GM12892 (cell line): ENCODE data around the gene L1CAM. TPM values are rescaled to one million over a fixed set of nuclear protein-coding genes. Genes with fewer than 3 reads are reported as not detected.
A peak's percentile ranks its signal among the peaks of the same experiment; 100 is the strongest.

ENCODE experiments used
- DNase-seq: peaks from one replicate; pipeline ENCODE4 v3.0.0; 2011; ENCODE audit not compliant: insufficient read length
- FAIRE-seq: peaks from 2 replicates; lab custom pipeline; 2011; peaks lifted over from hg19 to GRCh38; lab: Jason Lieb, UNC
- POLR2A ChIP-seq: IDR thresholded peaks from 2 replicates; pipeline ENCODE4 v1.6.1; 2011; ENCODE audit warnings: low read depth, low read length, control low read depth
- POLR2AphosphoS5 ChIP-seq: IDR thresholded peaks from 2 replicates; pipeline ENCODE4 v1.6.1; 2011; ENCODE audit warnings: low read depth, low read length, control low read depth
- TAF1 ChIP-seq: IDR thresholded peaks from 2 replicates; pipeline ENCODE4 v1.6.1; 2011; ENCODE audit warnings: low read depth, mild to moderate bottlenecking, control low read depth, low read length, borderline replicate concordance
- polyA plus RNA-seq: library from polyadenylated mRNA; unstranded; fragments of >200 nt; gene quantifications from one replicate; pipeline ENCODE4 v1.2.1, GENCODE V29; 2012; ENCODE audit warnings: missing spikeins, inconsistent platforms; ENCODE audit not compliant: missing spikeins

L1CAM gene, protein sequence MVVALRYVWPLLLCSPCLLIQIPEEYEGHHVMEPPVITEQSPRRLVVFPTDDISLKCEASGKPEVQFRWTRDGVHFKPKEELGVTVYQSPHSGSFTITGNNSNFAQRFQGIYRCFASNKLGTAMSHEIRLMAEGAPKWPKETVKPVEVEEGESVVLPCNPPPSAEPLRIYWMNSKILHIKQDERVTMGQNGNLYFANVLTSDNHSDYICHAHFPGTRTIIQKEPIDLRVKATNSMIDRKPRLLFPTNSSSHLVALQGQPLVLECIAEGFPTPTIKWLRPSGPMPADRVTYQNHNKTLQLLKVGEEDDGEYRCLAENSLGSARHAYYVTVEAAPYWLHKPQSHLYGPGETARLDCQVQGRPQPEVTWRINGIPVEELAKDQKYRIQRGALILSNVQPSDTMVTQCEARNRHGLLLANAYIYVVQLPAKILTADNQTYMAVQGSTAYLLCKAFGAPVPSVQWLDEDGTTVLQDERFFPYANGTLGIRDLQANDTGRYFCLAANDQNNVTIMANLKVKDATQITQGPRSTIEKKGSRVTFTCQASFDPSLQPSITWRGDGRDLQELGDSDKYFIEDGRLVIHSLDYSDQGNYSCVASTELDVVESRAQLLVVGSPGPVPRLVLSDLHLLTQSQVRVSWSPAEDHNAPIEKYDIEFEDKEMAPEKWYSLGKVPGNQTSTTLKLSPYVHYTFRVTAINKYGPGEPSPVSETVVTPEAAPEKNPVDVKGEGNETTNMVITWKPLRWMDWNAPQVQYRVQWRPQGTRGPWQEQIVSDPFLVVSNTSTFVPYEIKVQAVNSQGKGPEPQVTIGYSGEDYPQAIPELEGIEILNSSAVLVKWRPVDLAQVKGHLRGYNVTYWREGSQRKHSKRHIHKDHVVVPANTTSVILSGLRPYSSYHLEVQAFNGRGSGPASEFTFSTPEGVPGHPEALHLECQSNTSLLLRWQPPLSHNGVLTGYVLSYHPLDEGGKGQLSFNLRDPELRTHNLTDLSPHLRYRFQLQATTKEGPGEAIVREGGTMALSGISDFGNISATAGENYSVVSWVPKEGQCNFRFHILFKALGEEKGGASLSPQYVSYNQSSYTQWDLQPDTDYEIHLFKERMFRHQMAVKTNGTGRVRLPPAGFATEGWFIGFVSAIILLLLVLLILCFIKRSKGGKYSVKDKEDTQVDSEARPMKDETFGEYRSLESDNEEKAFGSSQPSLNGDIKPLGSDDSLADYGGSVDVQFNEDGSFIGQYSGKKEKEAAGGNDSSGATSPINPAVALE
- 0.21 TPM for polyA plus RNA-seq

GRCh38 chrX:153885968-153886903, at the start of gene L1CAM:
L1CAM (minus strand) TSS chrX:153886173; CDS start chrX:153875836, 10,337 bp downstream.
- FAIRE-seq (no peak), DNase-seq (no peak)
- no peak for TF ChIP-seq POLR2AphosphoS5
- no peak for TF ChIP-seq TAF1

GRCh38 chrX:153935326-153935851, 49.4 kb upstream of the L1CAM start:
- no peak for DNase-seq
- peak; percentile 24 for FAIRE-seq
- no peak for TF ChIP-seq POLR2AphosphoS5
- no peak for TF ChIP-seq POLR2A
- no peak for TF ChIP-seq TAF1

GRCh38 chrX:153934762-153935325, 48.9 kb upstream of the L1CAM start, which contains the start of gene NAA10:
NAA10 (minus strand) TSS chrX:153935037; CDS start chrX:153934904, 133 bp downstream.
- DNase-seq = peak; percentile 97
- TF ChIP-seq POLR2A = peak; percentile 55; the same call in 1 of the 2 replicates
- TF ChIP-seq TAF1 = no peak
- FAIRE-seq = peak; percentile 97

- FAIRE-seq (peak; percentile 24), DNase-seq (no peak)
- no peak for TF ChIP-seq TAF1
- no peak for TF ChIP-seq POLR2A
- no peak for TF ChIP-seq POLR2AphosphoS5
Observed at GRCh38 chrX:153934148-153934761, 48.3 kb upstream of the L1CAM start.

DNA sequence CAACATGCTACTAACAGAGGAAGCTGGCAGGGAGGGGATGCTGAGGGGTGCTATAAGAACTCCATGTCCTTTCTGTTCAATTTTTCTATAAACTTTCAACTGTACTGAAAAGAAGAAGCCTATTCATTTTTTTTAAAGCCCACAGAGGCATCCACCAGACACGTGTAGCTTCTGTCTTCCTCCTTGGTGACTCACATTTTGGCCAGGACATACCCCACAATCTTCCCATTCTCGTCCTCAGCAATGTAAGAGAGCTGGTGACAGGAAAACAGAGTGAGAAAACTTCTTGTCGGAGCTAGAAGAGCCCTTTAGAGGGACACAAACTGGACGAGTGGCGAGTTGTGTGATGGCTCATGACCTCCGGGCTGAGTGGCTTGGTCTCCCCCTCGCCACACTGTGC, 47.8 kb upstream of the L1CAM start:
- TF ChIP-seq TAF1 (no peak), POLR2A (no peak), POLR2AphosphoS5 (no peak)
- DNase-seq (no peak), FAIRE-seq (no peak)

DNA sequence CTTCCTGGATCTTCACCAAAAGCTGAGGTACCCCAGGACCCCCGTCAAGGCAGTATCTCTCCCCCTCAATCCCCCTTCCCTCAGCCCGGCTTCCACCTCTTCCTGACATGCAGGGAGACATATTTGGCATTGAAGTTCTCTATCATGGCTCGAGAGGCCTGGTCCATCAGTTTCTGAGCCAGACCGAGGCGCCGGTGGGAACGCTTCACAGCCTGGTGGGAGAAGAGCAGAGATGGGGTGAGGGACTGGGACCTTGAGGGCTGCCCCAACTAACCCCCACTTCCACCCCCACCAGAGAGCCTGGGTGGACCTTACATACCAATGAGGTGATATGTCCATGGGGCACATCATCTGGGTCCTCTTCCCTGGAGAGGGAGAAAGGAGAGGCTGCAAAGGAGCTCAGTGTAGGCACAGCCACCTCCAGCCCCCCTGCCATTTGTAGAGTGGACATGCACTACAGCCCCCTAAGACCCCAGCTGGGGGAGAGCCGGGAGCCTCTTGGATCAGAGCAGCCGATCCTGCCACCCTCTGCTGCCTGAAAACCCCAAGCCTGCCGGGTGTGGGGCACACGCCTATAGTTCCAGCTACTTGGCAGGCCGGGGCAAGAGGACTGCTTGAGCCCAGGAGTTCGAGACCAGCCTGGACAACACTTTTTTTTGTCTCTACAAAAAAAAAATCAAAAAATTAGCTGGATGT, 46.4 kb upstream of the L1CAM start:
- no peak for DNase-seq
- TF ChIP-seq POLR2AphosphoS5 = no peak
- TF ChIP-seq POLR2A = no peak
- TF ChIP-seq TAF1 = no peak
- FAIRE-seq = no peak

- TF ChIP-seq TAF1 (no peak), POLR2A (no peak), POLR2AphosphoS5 (no peak)
- DNase-seq = no peak
- FAIRE-seq = no peak
Observed at GRCh38 chrX:153931748-153932147, 45.8 kb upstream of the L1CAM start.

- TF ChIP-seq TAF1 = no peak
- FAIRE-seq (no peak), DNase-seq (no peak)
Observed at GRCh38 chrX:153931151-153931550, 45.2 kb upstream of the L1CAM start.

- FAIRE-seq (no peak), DNase-seq (no peak)
- no peak for TF ChIP-seq TAF1
- TF ChIP-seq POLR2AphosphoS5 = no peak
- TF ChIP-seq POLR2A = no peak
Observed at GRCh38 chrX:153930011-153930910, 44.3 kb upstream of the L1CAM start.
